ENCODE data around the gene FLYWCH1.

DNA sequence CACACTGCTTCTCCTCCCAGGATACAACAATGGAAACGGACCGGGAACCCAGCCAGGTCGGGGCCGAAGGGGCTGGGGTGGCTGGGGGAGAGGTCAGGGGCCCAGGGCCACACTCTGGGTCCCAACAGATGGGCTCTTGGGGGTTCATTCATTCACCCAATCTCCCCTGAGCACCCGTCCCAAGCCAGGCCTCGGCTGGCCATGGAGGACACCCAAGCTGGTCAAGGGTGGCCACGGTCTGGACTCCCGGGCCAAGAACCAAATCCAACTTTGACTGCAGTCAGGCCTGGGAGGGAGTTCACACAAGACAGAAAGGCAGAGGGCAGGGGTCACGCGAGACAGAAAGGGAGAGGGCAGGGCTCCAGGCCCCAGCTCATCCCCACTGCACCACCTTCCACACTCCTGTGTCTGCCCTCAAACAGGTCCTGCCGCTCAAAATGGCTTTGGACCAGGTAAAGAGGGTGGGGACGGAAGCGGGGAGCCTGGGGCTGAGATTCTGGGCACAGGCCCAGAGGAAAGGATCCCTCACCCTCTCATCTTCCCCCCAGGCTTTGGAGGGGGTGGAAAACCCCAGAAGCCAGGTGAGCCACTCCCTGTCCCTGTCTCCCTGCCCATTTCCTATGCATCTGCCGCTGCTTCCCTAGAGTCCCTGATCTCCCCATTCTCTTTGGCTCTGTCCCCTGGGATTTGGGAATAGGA lies 80.8 kb downstream of the FLYWCH1 start:
- TF ChIP-seq, protein P1, sequence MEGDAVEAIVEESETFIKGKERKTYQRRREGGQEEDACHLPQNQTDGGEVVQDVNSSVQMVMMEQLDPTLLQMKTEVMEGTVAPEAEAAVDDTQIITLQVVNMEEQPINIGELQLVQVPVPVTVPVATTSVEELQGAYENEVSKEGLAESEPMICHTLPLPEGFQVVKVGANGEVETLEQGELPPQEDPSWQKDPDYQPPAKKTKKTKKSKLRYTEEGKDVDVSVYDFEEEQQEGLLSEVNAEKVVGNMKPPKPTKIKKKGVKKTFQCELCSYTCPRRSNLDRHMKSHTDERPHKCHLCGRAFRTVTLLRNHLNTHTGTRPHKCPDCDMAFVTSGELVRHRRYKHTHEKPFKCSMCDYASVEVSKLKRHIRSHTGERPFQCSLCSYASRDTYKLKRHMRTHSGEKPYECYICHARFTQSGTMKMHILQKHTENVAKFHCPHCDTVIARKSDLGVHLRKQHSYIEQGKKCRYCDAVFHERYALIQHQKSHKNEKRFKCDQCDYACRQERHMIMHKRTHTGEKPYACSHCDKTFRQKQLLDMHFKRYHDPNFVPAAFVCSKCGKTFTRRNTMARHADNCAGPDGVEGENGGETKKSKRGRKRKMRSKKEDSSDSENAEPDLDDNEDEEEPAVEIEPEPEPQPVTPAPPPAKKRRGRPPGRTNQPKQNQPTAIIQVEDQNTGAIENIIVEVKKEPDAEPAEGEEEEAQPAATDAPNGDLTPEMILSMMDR (conservative IDR thresholded peaks at IDR 0.05 in 1 of 2, IDR thresholded peaks at IDR 0.05 in 1 of 2; ENCODE audit: low read depth in 1 of 2, low read length in 2 of 2): no peak
- TF ChIP-seq EZH2 (IDR thresholded peaks at IDR 0.05; ENCODE audit: low read length, missing control alignments): no peak

All from fibroblast of lung (primary cell).